ENCODE results near the gene MOGAT1.
"Not testable (repeated sequence)": the region's sequence is repeated elsewhere in the genome, so short reads cannot be mapped to it uniquely, and the experiment has no call there.

MOGAT1 gene

DNA sequence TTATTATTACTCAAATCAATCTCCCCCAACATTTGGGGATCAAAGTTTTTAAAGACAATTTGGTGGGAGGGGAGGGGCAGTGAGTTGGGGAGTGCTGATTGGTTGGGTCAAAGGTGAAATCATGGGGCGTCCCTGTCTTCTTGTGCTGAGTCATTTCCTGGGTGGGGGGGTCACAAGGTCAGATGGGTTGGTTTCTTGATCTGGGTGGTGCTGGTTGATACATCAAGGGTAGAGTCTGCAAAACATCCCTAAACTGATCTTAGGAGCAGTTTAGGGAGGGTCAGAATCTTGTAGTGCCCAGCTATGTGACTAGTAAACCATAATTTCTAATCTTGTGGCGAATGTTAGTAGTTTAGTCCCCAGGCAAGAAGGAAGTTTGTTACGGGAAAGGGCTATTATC, 67.4 kb downstream of the MOGAT1 start:
- no peak for DNase-seq (ENCODE audit: low read depth in 1 of 2, low spot score in 1 of 2)

DNA sequence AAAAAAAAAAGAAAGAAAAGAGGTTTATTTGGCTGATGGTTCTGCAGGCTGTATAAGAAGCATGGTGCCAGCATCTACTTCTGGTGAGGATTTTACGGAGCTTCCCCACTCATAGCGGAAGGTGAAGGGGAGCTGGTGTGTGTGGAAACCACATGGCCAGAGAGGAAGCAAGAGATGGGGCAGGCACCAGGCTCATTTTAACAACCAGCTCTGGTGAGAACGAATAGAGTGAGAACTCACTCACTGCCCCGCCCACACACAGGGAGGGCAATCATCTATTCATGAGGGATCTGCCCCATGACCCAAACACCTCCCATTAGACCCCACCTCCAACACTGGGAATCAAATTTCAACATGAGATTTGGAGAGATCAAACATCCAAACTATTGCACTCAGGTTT, 68.5 kb downstream of the MOGAT1 start:
- DNase-seq (ENCODE audit: low read depth in 1 of 2, low spot score in 1 of 2) = no peak

DNA sequence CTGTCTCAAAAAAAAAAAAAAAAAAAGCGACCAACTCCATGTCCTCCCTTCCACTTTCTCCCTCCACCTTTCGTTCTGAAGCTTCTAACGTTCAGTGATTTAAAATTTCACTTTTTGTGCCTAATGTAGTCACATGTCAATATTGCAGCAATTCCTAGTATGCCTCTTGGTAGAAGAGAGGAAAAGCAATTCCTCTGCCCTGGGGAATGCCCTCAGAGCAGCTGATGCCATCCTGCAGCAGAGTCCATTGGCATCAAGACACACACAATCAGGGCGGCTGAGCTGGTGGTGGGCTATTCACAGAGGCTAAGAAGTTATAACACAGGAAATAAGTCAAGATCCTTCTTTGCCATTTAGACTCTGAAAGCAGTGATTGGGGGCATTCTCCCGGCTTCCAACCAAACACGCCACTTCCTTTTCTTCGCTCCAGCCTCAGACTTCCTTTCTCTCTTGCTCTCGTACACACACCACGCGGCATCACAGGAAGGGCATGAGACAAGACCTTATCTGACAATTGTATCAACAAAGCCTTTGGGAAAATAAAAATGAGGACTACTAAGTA, 71.9 kb downstream of the MOGAT1 start:
- DNase-seq (ENCODE audit: low read depth in 1 of 2, low spot score in 1 of 2) = no peak

DNA sequence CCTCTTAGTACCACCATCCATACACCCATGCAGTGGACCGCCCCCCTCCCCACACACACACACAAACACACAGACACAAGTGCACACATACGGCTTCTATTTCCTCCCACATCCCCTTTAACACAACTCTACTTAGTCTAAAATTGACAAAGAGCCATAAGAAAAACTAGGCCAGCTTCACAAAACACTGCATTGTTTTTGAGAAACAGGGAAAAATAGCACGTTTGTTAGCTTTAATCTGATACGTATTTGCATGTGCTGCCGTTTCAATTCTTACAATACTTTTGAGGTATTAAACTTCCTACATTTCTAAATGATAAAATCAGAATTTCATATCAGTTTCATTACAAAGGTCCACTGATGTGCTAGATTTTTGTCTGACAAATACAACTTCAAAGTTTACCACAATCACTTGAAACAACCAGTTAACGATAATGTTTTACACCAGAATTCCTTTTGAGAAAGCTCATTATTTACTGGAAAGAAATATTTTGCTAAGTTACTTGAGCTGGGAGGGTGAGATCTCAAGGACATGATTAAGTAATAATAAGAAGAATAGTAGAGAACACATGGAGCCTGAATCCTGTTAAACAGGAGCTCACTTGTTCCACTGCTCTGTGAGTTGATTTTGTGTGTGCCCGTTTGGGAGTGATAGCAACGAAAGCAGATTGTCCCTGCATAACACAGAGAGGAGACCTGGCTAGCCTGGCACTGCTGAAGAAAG, 74.5 kb downstream of the MOGAT1 start:
- DNase-seq (ENCODE audit: low read depth in 1 of 2, low spot score in 1 of 2) = no peak

DNA sequence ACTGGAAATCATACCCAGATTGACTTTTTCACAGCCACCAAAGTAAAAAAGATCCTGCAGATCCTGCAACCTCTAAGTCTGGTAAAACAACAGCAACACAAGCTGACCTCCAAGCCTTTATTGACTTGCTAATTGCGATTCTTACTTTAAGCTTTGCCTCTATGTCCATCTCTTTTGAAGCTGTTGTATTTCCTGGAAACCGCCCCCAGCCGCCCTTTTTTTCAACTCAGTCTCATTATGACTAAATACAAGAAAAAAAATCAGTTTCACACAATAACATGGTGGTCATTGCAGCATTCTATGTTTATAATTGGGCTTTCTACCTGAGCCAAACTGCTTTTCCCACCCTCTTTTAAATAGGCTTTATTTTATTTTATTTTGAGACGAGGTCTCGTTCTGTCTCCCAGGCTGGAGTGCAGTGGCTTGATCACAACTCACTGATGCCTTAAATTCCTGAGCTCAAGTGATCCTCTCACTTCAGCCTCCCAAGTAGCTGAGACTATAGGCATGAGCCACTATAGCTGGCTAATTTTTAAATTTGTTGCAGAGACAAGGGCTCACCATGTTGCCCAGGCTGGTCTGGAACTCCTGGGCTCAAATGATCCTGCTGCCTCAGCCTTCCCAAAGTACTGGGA, 76.2 kb downstream of the MOGAT1 start:
- no peak for DNase-seq (ENCODE audit: low read depth in 1 of 2, low spot score in 1 of 2)

DNA sequence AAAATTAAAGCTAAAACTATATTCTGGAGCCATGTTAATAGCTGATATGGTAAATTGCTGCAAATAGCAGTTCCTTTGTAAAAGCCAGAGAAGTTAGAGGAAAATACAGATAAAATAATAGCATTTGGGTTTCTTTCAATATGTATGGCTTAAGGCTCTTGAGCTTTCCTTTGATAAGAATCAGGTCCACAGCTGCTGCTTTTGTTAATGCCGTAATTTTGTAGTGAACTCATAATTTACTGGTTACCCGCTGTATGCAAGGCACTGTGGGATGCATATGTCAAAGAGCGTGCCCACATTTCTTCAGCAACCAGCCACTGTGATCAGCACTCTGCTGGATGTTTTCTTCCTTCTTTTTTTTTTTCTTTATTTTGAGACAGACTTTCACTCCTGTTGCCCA, 79.1 kb downstream of the MOGAT1 start:
- DNase-seq (ENCODE audit: low read depth in 1 of 2, low spot score in 1 of 2) = no peak

DNA sequence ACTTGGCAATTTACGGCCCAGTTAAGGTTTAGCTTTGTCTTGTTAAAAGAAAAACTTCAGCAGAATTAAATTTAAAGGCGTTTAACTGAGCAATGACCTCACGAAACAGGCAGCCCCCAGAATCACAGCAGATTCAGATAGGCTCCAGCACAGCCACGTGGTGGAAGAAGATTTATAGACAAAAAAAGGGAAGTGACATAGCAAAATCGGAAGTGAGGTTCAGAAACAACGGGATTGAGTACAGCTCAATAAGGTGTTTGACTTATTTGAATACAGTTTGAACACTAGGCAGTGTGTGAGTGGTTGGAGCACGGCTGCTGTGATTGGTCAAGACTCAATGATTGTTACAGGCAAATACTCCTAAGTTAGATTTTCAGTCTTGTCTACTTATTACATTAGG, 79.8 kb downstream of the MOGAT1 start:
- no peak for DNase-seq (ENCODE audit: low read depth in 1 of 2, low spot score in 1 of 2)

DNA sequence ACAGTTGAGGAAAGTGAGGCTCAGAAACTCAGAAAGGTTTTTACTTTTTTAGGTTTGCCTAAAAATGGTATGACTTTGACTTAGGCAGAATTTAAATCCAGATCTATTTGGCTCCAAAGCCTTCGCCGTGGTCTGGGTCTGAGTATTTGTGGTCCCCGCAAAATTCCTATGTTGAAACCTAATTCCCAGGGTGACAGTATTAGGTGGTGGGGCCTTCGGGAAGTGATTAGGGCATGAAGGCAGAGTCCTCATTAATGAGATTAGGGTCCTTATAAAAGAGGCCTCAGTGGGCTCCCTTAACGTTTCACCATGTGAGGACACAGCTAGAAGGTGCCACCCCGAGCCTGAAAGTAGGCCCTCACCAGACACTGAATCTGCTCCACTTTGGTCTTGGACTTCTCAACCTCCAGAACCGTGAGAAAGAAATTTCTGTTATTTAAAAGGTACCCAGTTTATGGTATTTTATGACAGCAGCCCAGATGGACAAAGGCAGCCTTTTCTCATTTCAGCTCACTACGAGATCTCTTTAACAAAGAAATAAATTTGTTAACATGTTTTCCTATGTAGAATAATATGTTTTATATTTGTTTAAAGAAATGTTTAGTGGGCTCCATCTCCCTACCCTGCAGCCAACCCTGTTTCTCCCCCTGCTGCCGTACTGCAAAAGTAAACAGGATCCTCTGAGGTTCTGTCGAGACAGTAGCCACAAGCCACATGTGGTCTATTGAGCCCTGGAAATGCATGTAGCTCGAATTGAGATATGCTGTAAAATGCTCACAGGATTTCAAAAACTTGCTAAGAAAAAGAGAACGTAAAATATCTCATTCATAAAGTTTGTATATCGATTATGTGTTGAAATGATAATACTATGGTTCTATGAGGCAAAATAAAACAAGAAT, 80.6 kb downstream of the MOGAT1 start:
- DNase-seq (ENCODE audit: low read depth in 1 of 2, low spot score in 1 of 2) = no peak

DNA sequence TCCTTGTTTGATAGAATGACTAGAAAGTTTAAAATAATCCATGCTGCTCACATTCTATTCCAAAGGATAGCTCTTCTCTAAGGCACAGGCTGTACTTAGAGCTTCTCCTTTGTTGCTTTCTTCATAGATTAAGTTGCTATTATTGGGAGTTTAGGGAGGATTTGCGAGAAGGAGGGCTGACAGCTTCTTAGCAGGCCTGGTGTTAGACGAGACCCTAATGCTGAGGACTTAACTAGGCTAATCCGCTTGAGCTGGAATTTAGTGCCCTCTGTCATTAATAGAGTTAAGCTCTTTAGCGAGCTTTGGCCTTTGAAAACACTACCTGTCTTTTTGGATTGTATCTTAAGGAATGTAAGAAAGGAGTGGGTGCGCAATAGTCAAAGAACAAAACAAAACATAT, 81.3 kb downstream of the MOGAT1 start:
- DNase-seq (ENCODE audit: low read depth in 1 of 2, low spot score in 1 of 2) = no peak

DNA sequence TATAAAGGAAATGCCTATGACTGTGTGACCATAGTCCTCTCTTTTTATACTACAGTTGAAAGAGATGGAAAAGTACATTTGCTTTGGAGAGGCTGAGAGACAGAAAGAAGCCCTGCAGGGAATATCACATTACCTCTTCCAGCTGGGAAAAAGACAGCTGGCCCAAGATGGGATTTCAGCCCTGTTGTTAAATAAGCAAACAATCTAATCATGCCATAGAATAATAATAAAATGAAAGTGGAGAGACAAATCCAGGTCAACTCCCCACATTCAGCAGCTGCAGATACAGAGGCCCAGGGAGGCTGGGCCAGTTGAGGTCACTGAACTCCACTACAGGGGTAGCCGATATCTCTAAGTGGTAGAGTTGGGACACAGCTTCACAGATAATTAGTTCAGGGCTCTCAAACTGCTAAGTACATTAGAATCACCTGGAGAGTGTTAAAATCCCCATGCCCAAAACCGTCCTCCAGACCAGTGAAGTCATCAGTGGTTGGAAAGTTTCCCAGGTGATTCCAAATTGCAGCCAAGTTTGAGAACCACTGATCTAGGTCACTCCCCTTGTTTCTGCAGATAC, 81.9 kb downstream of the MOGAT1 start:
- DNase-seq (ENCODE audit: low read depth in 1 of 2, low spot score in 1 of 2) = no peak

DNA sequence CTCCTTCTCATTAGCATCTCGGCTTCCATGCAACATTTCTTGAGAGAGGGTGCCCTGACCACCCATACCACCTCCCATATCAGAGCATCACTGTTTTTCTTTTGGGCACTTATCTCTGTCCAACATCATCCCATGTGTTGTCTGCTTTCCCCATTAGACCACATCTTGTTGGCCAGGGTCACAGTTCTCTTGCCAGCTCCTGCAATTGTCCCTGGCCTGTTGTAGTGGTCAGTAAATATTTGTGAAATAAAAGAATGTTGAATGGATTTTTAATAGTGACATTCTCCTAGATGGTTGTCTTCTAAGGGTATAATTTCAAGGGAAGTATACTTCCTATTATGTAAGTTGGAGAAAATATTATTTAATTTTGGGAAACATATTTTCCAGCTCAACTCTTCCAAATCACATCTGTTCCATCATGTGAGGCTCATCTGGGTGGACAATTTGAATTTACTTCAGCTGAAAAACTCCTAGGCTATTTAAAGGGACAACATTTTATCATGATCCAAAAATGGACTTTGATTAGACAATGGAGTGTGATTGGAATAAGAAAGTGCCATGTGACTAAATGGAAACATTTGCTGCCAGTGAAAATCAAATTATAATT, 83.0 kb downstream of the MOGAT1 start:
- DNase-seq (ENCODE audit: low read depth in 1 of 2, low spot score in 1 of 2) = no peak

DNA sequence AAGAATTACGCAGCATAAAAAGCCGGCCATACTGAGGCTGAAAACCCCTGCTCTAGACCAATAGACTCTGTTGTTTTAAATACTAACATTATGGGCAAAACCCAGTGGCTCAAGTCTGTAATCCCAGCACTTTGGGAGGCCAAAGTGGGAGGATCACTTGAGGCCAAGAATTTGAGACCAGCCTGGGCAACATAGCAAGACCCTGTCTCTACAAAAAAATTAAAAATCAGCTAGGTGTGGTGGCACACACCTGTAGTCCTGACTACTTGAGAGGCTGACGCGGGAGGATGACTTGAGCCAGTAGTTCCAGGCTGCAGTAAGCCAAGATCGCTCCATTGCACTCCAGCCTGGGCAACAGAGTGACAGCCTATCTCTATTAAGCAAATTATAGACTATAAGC, 84.1 kb downstream of the MOGAT1 start:
- DNase-seq (ENCODE audit: low read depth in 1 of 2, low spot score in 1 of 2) = not testable (repeated sequence)

DNA sequence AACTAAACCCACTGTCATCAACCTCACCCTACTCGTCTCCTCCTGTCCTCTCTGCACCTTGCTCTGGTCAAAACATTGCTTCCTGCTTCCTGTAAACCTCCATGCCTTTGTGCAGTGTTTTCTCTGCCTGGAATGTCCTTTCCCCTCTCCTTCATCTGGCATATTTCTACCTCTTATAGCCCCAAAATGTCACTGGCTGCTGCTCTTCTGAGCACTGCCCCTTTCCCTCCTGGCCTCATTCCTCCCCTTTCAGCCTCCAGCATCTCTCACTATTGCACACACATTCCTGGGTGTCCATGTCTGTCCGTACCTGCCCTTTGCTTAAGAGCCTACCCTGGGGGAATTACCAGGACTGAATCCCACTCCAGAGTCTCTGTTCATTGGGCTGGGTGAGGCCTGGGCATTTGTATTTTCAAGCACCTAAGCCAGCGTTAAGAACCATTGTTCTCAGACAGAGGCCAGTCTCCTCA, 84.9 kb downstream of the MOGAT1 start:
- DNase-seq (ENCODE audit: low read depth in 1 of 2, low spot score in 1 of 2) = no peak

DNA sequence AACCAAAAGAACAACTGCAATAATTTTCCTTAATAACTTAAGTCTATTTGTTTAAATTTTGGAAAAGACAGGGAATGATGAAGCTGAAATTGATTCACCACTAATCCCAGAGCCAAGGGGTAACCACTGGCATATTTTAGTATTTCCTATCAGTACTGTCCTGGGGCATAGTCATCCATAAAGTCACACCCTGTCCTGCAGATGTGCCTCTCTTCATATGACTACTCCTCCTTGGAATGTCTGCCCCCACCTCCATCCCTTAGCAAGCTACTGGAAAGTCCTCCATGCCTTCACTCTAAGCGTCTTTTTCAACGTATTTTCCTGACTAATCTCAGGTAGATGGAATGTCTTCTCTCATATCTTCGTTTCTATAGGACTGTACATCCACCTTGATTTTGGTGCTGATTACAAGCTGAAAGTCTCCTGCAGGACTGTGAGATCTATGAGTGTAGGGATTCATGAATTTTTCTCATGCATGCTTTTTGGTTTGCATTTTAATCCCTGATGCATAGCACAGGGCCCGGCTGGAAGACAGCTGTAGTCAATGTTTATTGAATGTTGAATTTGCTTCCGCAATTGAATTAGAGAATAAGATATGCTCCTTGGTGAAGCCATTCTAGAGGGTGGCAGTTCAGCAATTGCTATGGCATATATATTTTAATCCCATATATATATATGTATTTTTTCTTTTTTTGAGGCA, 85.6 kb downstream of the MOGAT1 start:
- DNase-seq (ENCODE audit: low read depth in 1 of 2, low spot score in 1 of 2) = no peak
